GM18951 (cell line): ENCODE measurements around the gene LMTK3.
"Not testable (repeated sequence)": the region's sequence is repeated elsewhere in the genome, so short reads cannot be mapped to it uniquely, and the experiment has no call there.

ENCODE experiments used
- POLR2A ChIP-seq: IDR thresholded peaks from 4 replicates; pipeline ENCODE4 v1.6.1; 2011; ENCODE audit warnings: mild to moderate bottlenecking; ENCODE audit not compliant: insufficient read length, insufficient read depth; ENCODE audit errors: extremely low read depth
- in situ Hi-C: fragments of 300-500 bp; cut with MboI; formaldehyde crosslinking; loops from one replicate; pipeline ENCODE4 v1.12.0; 2022; ENCODE audit warnings: low sequenced_read_pairs, mixed read lengths, inconsistent platforms; ENCODE audit not compliant: unreplicated experiment

Gene LMTK3

DNA sequence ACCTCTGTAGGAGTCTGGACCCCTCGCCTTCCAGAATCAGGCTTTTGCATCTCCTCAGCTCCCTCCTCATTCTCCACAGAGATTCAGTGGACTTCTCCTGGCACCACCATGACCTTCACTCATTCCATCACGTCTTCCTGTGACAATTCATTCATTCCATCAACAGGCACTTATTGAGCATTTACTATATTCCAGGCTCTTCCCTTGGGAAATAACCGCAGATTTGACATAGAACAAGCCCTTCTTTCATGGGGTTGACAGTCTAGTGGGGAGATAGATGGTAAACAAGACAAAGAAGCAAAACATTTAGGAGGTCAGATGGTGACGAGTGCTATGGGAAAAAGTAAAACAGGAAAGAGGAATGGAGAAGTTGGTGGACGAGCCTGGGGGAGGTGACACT, 37.7 kb upstream of the LMTK3 start:
- no peak for TF ChIP-seq POLR2A
- in situ Hi-C loops = no loop called here

DNA sequence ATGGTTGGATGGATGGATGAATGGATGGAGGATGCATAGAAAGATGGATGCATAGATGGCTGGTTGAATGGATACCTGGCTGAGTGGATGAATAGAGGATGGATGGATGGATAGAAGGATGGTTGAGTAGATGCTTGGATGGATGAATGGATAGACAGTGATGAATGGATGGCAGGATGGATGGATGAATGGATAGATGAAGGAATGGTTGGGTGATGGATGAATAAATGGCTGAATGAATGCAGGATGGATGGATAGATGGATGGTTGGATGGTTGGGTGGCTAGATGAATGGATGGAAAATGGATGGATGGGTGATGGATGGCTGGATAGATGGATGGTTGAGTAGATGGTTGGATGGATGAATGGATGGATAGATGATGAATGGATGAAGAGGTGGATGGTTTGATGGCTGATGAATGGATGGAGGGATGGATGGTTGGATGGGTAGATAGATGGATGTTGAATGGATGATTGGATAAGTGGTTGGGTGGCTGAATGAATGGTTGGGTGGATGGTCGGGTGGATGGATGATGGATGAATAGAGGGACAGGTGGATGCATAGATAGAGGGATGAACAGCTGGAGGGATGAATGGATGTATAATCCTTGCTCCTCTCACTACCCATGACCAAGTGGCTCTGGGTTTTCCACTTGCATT, 36.7 kb upstream of the LMTK3 start:
- in situ Hi-C loops = no loop called here
- TF ChIP-seq POLR2A = no peak

DNA sequence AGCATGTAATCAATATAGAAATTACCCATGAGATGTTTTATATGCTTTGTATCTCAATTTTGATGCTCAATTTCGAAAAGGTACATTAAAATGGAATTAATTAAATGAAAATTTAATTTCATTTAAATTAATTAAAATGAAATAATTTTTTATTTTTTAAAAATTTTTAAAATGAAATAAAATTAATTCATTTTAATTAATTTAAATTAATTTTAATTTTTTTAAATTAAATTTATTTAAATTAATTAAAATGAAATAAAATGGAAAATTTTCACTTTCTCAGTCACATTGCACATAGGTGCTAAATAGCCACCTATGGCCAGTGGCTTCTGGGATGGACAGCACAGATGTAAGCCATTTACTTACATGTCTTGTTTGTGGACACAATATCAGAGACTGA, 36.1 kb upstream of the LMTK3 start:
- in situ Hi-C loops = no loop called here

DNA sequence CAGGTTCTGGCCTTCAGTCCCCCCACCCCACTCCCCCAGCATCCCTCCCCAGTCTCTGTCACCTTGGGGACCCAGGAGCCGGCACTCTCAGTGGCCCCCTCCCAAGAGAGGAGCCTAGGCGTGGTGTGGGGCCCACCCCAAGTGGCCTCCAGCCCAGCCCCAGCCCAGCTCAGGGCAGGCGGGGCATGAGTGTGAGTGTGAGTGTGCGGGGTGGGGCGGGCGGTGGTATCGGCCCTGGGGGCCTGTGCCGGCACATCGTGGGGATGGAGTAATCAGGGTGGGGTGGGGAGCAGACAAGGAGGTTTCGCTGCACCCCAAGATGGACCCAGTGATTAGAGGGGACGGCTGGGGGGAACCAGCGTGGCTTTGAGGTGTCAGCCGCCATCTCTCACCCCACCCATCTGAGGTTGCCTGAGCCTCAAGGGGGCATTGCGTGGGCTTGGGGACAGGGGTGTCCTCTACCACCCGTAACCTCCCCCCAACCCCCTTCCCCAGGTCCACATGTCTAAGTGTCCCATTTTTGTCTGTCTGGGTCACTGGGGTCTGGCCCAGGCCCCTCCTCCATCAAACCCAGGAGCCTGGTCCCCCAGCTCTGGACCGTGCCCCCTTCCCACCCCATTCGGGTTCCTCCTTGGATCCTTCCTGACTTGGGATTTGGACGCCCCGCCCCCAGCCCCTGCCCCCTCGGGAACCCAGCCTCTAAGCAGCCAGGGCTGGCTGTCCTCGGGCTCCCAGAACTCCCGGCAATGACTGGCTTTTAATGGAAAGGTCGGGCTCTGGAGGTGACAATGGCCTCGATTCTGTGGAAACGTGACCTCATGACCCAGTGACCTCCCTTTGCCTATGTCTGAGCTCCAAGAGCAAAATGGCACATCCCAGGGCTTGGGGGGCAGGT, 33.5 kb upstream of the LMTK3 start:
- no peak for TF ChIP-seq POLR2A
- in situ Hi-C loops = no loop called here

More for the DNA sequence above, 36.1 kb upstream of the LMTK3 start:
- TF ChIP-seq POLR2A = no peak

DNA sequence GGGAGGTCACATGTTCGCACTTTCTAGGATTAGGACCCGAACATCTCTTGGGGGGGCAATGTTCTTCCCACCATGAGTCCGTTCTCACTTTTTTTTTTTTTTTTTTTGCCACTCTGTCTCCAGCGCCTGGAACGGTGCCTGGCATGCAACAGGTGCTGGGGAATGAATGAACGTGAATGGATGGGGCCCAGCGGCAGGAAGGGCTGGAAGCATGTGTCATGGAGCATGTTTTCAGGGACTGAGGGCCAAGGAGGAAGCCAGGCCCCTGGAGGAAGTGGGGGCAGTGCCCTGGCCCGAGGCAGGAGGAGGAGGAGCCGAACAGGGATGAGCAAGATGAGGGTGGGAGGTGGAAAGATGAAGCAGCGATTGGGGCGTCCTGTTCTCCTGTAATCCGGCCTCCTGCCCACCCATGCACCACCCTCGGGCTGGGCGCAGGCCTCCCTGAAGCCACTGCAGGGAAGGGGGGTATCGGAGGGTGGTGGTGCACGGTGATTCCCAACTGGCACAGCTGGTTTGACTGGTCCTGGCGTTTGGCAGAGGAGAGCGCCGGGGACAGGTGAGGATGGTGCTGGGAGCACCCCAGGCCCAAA, 31.6 kb upstream of the LMTK3 start:
- in situ Hi-C loops = no loop called here
- no peak for TF ChIP-seq POLR2A

DNA sequence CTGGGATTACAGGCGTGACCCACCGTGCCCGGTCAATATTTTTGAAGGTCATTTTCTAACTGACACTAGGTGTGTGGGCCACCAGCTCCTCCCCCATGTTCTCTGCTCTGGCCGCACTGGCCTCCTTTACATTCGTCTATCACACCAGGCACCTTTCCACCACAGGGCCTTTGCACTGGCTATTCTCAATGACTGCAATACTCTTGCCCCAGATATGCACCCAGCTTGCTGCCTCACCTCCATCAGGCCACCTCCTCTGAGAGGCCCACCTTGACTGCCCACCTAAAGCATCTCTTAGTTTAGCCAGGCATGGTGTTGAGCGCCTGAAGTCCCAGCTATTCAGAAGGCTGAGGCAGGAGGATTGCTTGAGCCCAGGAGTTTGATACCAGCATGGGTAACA, 30.2 kb upstream of the LMTK3 start:
- in situ Hi-C loops = no loop called here
- no peak for TF ChIP-seq POLR2A

DNA sequence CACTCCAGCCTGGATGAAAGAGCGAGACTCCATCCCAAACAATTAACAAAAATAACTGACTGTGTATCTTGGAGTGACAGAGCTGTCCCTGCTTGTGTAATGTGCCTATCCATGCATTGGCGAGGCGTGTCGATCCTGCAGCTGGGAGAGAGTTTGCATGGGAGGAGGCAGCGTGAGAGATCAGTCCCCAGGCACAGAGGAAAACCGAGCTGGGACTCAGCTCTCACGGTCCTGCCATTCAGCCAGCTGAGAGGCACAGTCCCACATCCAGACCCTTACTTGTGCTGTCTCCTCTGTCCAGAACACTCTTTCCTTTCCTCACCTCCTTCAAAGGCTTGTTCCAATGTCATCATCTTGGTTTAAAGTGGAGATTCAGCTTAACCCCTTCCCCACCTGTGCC, 28.5 kb upstream of the LMTK3 start:
- in situ Hi-C loops = no loop called here

DNA sequence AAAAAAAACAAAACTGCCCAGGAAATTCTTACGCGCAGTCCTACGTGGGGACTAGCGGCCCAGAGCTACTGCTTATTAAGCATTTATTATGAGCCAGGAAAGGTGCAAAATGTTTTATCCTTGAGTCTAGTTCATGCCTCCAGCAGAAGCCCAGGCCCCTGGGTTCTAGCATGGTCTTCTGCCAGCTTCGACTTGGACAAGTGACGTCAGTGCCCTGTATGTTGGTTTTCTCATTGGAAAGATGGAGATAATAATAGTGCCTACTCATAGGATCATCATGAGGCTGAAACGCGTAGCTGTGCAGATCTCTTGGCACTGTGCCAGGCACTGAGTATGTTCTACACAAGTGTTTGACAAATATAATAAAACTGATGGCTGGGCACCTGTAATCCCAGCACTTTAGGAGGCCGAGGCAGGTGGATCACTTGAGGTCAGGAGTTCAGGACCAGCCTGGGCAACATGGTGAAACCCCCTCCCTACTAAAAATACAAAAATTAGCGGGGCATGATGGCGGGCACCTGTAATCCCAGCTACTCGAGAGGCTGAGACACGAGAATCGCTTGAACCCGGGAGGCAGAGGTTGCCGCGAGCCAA, 28.0 kb upstream of the LMTK3 start:
- TF ChIP-seq POLR2A = no peak
- in situ Hi-C loops = no loop called here

More for the DNA sequence above, 28.5 kb upstream of the LMTK3 start:
- TF ChIP-seq POLR2A = no peak

DNA sequence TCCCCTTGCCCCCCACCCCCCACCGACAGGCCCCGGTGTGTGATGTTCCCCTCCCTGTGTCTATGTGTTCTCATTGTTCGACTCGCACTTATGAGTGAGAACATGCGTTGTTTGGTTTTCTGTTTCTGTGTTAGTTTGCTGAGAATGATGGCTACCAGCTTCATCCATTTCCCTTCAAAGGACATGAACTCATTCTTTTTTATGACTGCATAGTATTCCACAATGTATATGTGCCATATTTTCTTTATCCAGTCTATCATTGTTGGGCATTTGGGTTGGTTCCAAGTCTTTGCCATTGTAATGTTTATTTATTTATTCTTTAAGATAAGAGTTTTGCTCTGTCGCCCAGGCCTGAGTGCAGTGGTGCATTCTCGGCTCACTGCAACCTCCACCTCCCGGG, 26.4 kb upstream of the LMTK3 start:
- in situ Hi-C loops = not testable (repeated sequence)

DNA sequence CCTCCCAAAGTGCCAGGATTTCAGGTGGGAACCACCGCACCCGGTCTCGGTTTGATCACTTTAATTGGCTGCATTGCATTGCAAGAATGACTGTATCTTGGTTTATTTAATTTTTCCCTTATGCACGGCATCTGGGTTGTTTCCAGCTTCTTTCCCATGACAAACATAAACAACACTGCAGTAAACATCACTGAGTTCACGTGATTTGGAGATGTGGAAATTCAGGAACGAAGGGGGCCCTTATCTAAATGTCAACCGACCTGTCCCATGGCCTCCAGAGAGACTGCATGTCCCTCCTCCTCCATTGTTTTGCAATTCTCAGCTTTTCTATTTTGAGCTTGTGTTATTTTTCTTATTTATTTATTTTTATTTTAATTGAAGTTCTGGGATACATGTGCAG, 25.9 kb upstream of the LMTK3 start:
- TF ChIP-seq POLR2A = no peak
- in situ Hi-C loops = no loop called here

DNA sequence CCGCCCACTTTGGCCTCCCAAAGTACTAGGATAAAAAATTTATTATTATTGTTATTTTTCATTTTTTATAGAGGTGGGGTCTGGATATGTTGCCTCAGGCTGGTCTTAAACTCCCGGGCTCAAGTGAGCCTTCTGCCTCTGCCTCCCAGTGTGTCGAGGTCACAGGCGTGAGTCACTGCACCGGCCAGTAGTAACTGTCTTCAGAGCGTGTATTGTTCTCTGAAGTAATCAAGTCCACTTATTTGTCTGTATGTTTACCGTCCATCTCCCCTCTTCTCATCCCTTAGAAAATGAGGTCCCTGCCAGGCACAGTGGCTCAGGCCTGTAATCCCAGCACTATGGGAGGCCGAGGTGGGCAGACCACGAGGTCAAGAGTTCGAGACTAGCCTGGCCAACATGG, 22.1 kb upstream of the LMTK3 start:
- in situ Hi-C loops = no loop called here
- no peak for TF ChIP-seq POLR2A

DNA sequence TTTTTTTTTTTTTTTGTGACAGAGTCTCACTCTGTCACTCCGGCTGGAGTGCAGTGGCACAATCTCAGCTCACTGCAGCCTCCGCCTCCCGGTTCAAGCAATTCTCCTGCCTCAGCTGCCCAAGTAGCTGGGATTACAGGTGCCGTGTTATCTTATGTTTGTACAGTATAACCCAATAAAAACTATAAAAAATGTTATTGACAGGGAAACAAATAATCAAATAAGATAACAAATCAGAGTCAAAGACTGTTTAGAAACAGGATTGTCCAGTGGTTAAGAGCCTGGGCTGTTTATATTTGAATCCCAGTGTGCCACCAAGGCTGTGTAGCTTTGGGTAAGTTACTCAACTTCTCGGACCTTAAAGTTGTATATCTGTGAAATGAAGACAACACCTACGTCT, 19.1 kb upstream of the LMTK3 start:
- in situ Hi-C loops = no loop called here
- no peak for TF ChIP-seq POLR2A

DNA sequence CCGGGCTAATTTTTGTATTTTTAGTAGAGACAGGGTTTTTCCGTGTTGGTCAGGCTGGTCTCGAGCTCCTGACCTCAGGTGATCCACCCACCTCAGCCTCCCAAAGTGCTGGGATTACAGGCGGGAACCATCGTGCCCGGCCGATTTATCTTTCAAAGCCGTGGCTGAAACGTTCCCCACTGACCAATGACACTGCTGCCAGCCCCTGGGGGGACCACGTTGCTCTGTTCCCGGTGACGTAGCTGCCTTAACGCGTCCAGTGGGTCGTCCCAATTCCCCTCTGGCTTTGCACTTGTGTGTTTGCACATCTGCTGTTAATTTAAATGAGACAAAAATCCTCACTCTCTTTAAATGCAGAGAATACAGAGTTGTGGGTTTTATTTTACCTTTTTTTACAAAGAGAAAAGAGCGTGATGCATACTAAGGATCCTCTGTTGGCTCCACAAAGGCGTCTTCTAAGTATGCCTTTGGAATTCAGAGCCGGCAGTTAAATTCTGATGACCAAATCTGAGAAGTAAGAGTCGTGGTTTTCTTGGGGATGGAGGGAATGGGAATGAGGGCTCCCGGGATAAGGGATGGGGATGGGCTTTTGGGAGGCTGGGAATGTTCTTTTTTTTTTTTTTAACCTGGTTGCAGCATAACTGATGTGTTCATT, 18.6 kb upstream of the LMTK3 start:
- TF ChIP-seq POLR2A = no peak
- in situ Hi-C loops = no loop called here
